NCI-H1417 (cell line): ENCODE results near the gene SETD7.
"Not testable (repeated sequence)": the region's sequence is repeated elsewhere in the genome, so short reads cannot be mapped to it uniquely, and the experiment has no call there.

Experiments used
- DNase-seq, 3 experiments: peaks; one replicate each; lab custom pipeline; 2025; lab: John Stamatoyannopoulos, UW

Gene SETD7

GRCh38 chr4:139465922-139466321 is 90.1 kb downstream of the SETD7 start:
- no peak for DNase-seq

- not testable (repeated sequence) for DNase-seq
These were observed 91.5 kb downstream of the SETD7 start for GRCh38 chr4:139464512-139464911.

DNA sequence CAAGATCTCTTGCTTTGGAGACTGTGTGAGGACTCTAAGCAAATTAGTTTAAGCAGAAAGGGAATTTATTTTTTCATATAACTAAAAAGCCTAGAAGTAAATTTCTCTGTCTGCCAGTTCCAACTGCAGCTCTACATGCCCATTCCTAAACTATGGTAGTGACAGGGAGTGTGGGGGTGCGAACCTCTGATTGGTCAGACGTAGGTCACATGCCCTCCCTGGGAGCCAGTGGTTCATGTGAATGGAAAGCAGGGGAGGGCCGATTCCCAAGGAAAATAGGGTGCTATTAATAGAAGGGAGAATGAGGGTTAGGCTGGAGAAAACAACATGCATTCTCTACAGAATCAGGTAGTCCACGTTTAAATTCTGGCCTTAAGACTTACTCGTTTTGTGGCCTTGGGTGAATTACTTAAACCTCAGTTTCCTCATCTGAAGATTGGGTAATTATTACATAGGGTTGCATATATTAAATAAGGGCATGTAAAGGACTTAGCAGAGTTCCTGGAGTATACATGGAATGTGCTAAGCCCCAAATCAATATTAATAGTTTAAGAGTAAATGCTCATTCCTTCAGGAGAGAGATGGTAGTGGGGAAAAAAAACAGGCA is 94.9 kb downstream of the SETD7 start:
- DNase-seq, result no peak

DNA sequence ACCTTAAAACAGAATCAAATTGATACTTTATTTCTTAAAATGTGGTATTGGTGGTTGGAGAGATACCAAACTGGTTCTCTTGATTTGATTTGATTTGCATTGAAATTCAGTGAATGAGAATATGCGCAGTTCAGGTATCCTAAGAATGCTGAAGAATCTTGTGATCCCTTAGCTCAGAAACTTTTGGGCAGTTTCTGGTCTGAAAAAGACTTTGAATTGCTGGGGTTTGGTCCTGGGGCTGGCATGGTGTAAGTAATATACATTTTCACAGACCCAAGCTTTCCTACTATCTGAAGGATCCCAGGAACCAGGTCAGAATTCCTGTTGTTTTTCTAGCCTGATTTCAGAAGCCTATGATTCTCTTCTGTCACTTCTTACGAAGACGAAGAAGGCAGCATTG is 95.5 kb downstream of the SETD7 start:
- DNase-seq, result no peak

- DNase-seq, result no peak
These were observed 97.0 kb downstream of the SETD7 start for GRCh38 chr4:139458999-139459398.

- peak in 1 of 3 experiments; percentile 12 for DNase-seq
These were observed 97.5 kb downstream of the SETD7 start for GRCh38 chr4:139458543-139458942.

- DNase-seq, result no peak
These were observed 98.7 kb downstream of the SETD7 start for GRCh38 chr4:139457318-139457717.

- DNase-seq, result peak in 1 of 3 experiments; percentile 39
These were observed 100.9 kb downstream of the SETD7 start for GRCh38 chr4:139455126-139455538.

DNA sequence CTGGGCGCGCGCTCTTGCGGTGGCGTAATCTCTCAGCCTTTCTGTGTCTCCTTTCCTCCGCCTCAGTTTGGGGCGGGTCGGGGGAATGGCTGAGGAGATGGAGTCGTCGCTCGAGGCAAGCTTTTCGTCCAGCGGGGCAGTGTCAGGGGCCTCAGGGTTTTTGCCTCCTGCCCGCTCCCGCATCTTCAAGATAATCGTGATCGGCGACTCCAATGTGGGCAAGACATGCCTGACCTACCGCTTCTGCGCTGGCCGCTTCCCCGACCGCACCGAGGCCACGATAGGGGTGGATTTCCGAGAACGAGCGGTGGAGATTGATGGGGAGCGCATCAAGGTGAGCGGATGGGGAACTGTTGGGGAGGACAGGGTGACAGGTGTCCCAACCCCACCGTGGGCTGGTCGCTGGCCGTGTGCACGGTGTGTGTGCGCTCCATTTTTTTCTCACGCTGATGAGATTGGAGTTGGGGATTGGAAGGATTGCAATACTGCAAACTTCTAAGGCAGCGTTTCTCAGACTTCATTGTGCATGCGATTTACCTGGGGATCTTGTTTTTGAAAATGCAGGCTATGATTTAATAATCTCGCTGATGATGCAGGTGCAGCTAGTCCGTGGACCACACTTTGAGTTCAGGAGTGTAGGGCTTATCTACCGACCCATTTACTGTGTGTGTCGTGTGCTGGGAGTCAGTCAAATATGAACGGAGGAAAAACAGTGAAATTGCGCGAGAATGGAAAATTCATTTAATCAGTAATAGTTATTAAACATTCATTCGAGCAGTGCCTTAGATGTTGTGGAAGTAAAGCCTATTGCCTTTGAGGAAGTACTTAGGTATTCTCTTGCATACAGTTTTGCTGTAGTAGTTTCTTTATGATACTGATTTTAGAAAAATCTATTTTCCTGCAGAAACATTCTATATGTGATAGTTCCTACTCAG is 101.6 kb downstream of the SETD7 start, which contains the start of gene RAB33B:
RAB33B (plus strand) TSS at position 11 of the 935 bp plus-strand sequence; CDS start at position 86, 75 bp downstream.
- peak in 1 of 3 experiments; percentile 40 for DNase-seq

DNA sequence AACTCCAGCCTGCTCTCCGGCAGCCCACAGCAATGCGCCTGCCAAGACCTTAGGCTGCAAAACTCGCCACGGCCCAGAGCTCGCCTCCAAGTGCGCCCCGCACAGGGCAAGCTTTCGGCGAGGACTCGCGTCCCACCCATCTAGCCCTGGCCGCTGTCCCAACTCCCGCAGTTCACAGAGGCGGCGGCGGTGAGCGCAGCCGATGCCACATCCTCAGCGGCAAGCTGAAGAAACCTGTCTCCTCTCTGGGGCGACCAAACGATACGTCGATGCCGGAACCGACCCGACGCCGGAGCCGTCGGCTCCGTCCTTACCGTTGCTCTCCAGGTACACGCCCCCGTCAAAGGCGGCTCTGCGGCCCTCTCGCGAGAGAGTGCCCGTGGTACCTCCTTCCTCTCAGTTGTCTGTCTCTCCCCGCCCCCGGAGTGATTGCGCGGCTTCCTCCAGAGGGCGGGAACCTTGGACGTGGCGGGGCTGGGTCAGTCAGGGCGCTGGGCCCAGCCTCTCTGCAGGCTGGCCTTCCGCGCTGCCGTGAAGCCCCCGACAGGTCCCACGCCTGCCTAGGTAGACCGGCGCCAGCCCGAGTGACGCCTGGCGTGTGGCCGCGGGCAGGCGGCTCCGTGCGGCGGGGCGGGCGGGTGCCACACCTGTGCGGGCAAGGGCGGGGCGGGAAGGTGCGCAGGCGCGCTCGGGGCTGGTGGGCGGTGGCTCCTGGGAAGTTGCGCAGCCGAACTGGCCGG is 102.5 kb downstream of the SETD7 start:
- DNase-seq, result peak; percentile 87 to 100 (median 99)

DNA sequence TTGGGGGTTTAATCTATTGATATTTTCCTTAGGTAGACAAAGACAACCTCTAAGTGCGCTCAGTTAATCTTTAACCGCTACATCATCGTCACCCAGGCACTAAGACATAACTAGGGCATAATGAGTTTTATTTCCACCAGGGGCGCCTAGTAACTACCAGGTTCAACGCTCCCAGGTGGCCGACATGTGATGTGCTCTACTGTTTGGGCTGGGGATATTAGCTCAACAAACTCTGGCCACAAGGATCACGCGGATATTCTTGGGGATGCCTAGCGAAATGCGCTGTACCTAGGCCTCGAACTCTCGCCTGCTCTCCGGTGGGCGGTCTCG is 103.0 kb downstream of the SETD7 start:
- peak; percentile 32 to 90 (median 85) for DNase-seq

- DNase-seq, result no peak
These were observed 104.0 kb downstream of the SETD7 start for GRCh38 chr4:139451997-139452396.

DNA sequence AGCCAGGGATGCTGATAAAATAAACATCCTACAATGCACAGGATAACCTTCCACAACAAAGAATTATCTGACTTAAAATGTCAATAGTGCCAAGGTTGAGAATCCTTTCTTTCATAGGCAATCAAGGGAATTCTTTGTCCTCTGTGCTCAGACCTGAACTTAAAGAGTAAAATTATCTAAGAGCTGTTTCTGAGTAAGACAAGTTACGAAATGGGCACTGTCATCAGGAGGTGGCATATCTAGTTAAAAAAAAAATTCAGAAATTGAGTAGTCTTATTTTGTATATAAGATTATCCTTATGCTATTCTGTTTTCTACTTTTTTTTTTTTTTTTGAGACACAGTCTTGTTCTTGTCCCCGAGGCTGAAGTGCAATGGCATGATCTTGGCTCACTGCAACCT is 105.4 kb downstream of the SETD7 start:
- DNase-seq, result no peak

GRCh38 chr4:139447078-139447477 is 108.9 kb downstream of the SETD7 start:
- not testable (repeated sequence) for DNase-seq
